HG02884 (cell line): ENCODE measurements around the gene MARCHF2.
"Not testable (repeated sequence)": the region's sequence is repeated elsewhere in the genome, so short reads cannot be mapped to it uniquely, and the experiment has no call there.

Experiments
- ATAC-seq: cut with Tn5 transposase; IDR thresholded peaks from one replicate; pipeline ENCODE4 v1.9.1; 2021; ENCODE audit warnings: mild to moderate bottlenecking, moderate library complexity; ENCODE audit not compliant: unreplicated experiment

The MARCHF2 gene

GRCh38 chr19:8412783-8413628 is at the start of gene MARCHF2:
MARCHF2 (plus strand) TSS chr19:8413305; CDS start chr19:8421841, 8,536 bp downstream.
- ATAC-seq = peak; percentile 96

- no peak for ATAC-seq
Observed at GRCh38 chr19:8363803-8364771, 49.0 kb upstream of the MARCHF2 start, which contains the start of gene ANGPTL4. ANGPTL4 (plus strand) TSS chr19:8364155; CDS start chr19:8364322, 167 bp downstream.

- no peak for ATAC-seq
Observed at GRCh38 chr19:8366121-8366581, 47.0 kb upstream of the MARCHF2 start.

- ATAC-seq = no peak
Observed at GRCh38 chr19:8366961-8367326, 46.2 kb upstream of the MARCHF2 start.

- no peak for ATAC-seq
Observed at GRCh38 chr19:8367327-8368001, 45.6 kb upstream of the MARCHF2 start.

GRCh38 chr19:8370176-8371010 is 42.7 kb upstream of the MARCHF2 start:
- no peak for ATAC-seq

GRCh38 chr19:8371011-8371804 is 41.9 kb upstream of the MARCHF2 start:
- ATAC-seq = no peak

- ATAC-seq = no peak
Observed at GRCh38 chr19:8373867-8374813, 39.0 kb upstream of the MARCHF2 start.

GRCh38 chr19:8375766-8376165 is 37.3 kb upstream of the MARCHF2 start:
- ATAC-seq = not testable (repeated sequence)

- not testable (repeated sequence) for ATAC-seq
Observed at GRCh38 chr19:8376373-8376974, 36.6 kb upstream of the MARCHF2 start.

- no peak for ATAC-seq
Observed at GRCh38 chr19:8377598-8377997, 35.5 kb upstream of the MARCHF2 start.

- ATAC-seq = not testable (repeated sequence)
Observed at GRCh38 chr19:8379156-8379891, 33.8 kb upstream of the MARCHF2 start.

- ATAC-seq = not testable (repeated sequence)
Observed at GRCh38 chr19:8384569-8384968, 28.5 kb upstream of the MARCHF2 start.

- ATAC-seq = not testable (repeated sequence)
Observed at GRCh38 chr19:8385103-8385502, 28.0 kb upstream of the MARCHF2 start.

GRCh38 chr19:8385566-8385965 is 27.5 kb upstream of the MARCHF2 start:
- ATAC-seq = not testable (repeated sequence)

GRCh38 chr19:8386419-8386818 is 26.7 kb upstream of the MARCHF2 start:
- ATAC-seq = not testable (repeated sequence)

GRCh38 chr19:8386990-8387389 is 26.1 kb upstream of the MARCHF2 start:
- ATAC-seq = no peak
